IMR-90 (cell line): ENCODE data around the gene NAXE. TPM values are rescaled to one million over a fixed set of nuclear protein-coding genes. Genes with fewer than 3 reads are reported as not detected.
"Not testable (repeated sequence)": the region's sequence is repeated elsewhere in the genome, so short reads cannot be mapped to it uniquely, and the experiment has no call there.

Experiments used
- ATAC-seq: fragments of 200-7000 bp; cut with Tn5 transposase; 2 replicates; pipeline ENCODE4 v1.9.1; 2020; ENCODE audit warnings: low read depth, mild to moderate bottlenecking, moderate library complexity
- BruUV-seq: library from RNA; stranded (reverse); fragments of 400-500 nt; replicated peaks from 2 replicates; lab custom pipeline; 2021; lab: Mats Ljungman, UMichigan
- CTCF ChIA-PET: fragments of 300-600 bp; formaldehyde crosslinking; extraction: SDS; loops from one replicate; lab custom pipeline; 2021; ENCODE audit warnings: antibody characterized with exemption; lab: Yijun Ruan, JAX
- POLR2A ChIA-PET: fragments of 300-600 bp; sonication (Branson Sonifier 250); formaldehyde crosslinking; loops from one replicate; lab custom pipeline; 2022; ENCODE audit warnings: antibody characterized with exemption; ENCODE audit not compliant: unreplicated experiment; lab: Charles Lee
- DNase-seq: peaks from one replicate; pipeline ENCODE4 v3.0.0; 2013
- H2AFZ ChIP-seq: replicated peaks from 2 replicates; pipeline ENCODE3; 2013; ENCODE audit warnings: low read length, mild to moderate bottlenecking; ENCODE audit not compliant: poor library complexity
- H2AK5ac ChIP-seq: 2 replicates; pipeline ENCODE4 v1.6.1; 2013; ENCODE audit warnings: low read depth, low read length, inconsistent platforms
- H2AK9ac ChIP-seq: replicated peaks from 2 replicates; pipeline ENCODE3; 2013; ENCODE audit warnings: mild to moderate bottlenecking, low read depth, low read length, moderate library complexity; ENCODE audit not compliant: poor library complexity
- H2BK120ac ChIP-seq: 2 replicates; pipeline ENCODE4 v1.6.1; 2013; ENCODE audit warnings: low read depth, low read length, inconsistent platforms
- H2BK15ac ChIP-seq: 3 replicates; pipeline ENCODE4 v1.6.1; 2013; ENCODE audit warnings: low read depth, low read length, inconsistent platforms
- H2BK20ac ChIP-seq: 2 replicates; pipeline ENCODE4 v1.6.1; 2013; ENCODE audit warnings: low read depth, mild to moderate bottlenecking, inconsistent platforms, low read length, moderate library complexity
- H2BK5ac ChIP-seq: 2 replicates; pipeline ENCODE4 v1.6.1; 2013; ENCODE audit warnings: mild to moderate bottlenecking, low read depth, low read length, inconsistent platforms; ENCODE audit not compliant: poor library complexity, severe bottlenecking
- H3K14ac ChIP-seq: replicated peaks from 2 replicates; pipeline ENCODE4 v1.6.1; 2013; ENCODE audit warnings: low read depth, low read length, inconsistent platforms
- H3K18ac ChIP-seq: 2 replicates; pipeline ENCODE4 v1.6.1; 2013; ENCODE audit warnings: low read depth, low read length, control low read depth
- H3K23ac ChIP-seq: 2 replicates; pipeline ENCODE4 v1.6.1; 2013; ENCODE audit warnings: low read depth, low read length, inconsistent platforms
- H3K27ac ChIP-seq: 2 replicates; pipeline ENCODE4 v1.5.1; 2013; ENCODE audit warnings: mild to moderate bottlenecking, control low read depth, low read length; ENCODE audit not compliant: insufficient read depth
- H3K27me3 ChIP-seq: 2 replicates; pipeline ENCODE4 v1.6.1; 2013; ENCODE audit warnings: low read length; ENCODE audit not compliant: control insufficient read depth, insufficient read depth
- H3K36me3 ChIP-seq: 2 replicates; pipeline ENCODE4 v1.6.1; 2013; ENCODE audit warnings: low read length, mixed read lengths; ENCODE audit not compliant: control insufficient read depth, insufficient read depth
- H3K4ac ChIP-seq: 2 replicates; pipeline ENCODE4 v1.6.1; 2013; ENCODE audit warnings: low read depth, low read length, inconsistent platforms
- H3K4me1 ChIP-seq: 2 replicates; pipeline ENCODE4 v1.6.1; 2013; ENCODE audit warnings: low read length, mixed read lengths; ENCODE audit not compliant: control insufficient read depth, insufficient read depth
- H3K4me2 ChIP-seq: 2 replicates; pipeline ENCODE4 v1.6.1; 2013; ENCODE audit warnings: low read depth, mild to moderate bottlenecking, control low read depth, low read length, moderate library complexity
- H3K4me3 ChIP-seq: 2 replicates; pipeline ENCODE4 v1.5.1; 2013; ENCODE audit warnings: low read depth, mild to moderate bottlenecking, control low read depth, low read length, moderate library complexity; ENCODE audit not compliant: insufficient read depth
- H3K56ac ChIP-seq: 2 replicates; pipeline ENCODE4 v1.6.1; 2013; ENCODE audit warnings: low read length, inconsistent platforms; ENCODE audit not compliant: insufficient read depth; ENCODE audit errors: extremely low read depth
- H3K79me1 ChIP-seq, 2 experiments: 2 replicates each; pipeline ENCODE4 v1.6.1; 2013; ENCODE audit warnings: low read length in 2 of 2, inconsistent platforms in 1 of 2, low read depth in 1 of 2
- H3K9ac ChIP-seq: 2 replicates; pipeline ENCODE4 v1.6.1; 2013; ENCODE audit warnings: low read depth, low read length, control low read depth
- H3K9me1 ChIP-seq: 2 replicates; pipeline ENCODE4 v1.6.1; 2013; ENCODE audit warnings: low read length, inconsistent platforms; ENCODE audit not compliant: insufficient read depth
- H3K9me3 ChIP-seq: 2 replicates; pipeline ENCODE4 v1.6.1; 2013; ENCODE audit warnings: low read length; ENCODE audit not compliant: control insufficient read depth, insufficient read depth
- H4K20me1 ChIP-seq: 2 replicates; pipeline ENCODE4 v1.6.1; 2013; ENCODE audit warnings: low read length, inconsistent platforms; ENCODE audit not compliant: insufficient read depth
- H4K5ac ChIP-seq: 2 replicates; pipeline ENCODE4 v1.6.1; 2013; ENCODE audit warnings: mild to moderate bottlenecking, low read depth, low read length, control low read depth
- H4K8ac ChIP-seq, 2 experiments: 2 replicates each; pipeline ENCODE4 v1.6.1; 2013; ENCODE audit warnings: low read depth in 2 of 2, low read length in 2 of 2, control low read depth in 1 of 2, inconsistent platforms in 1 of 2
- H4K91ac ChIP-seq: 2 replicates; pipeline ENCODE4 v1.6.1; 2013; ENCODE audit warnings: low read depth, low read length, inconsistent platforms; ENCODE audit not compliant: insufficient read depth
- WGBS, 2 experiments: methylation state at CpG; one replicate each; pipeline versions ENCODE4 v1.1.5 to v1.1.7; 2013; ENCODE audit warnings: missing lambda C conversion rate in 2 of 2; ENCODE audit not compliant: insufficient read length in 1 of 2; ENCODE audit errors: extremely low coverage in 2 of 2; 5-methylcytosine and 5-hydroxymethylcytosine counted together
- dilution Hi-C: fragments of 300-500 bp; cut with HindIII; formaldehyde crosslinking; loops from one replicate; pipeline ENCODE4 v1.14.3; 2018; ENCODE audit warnings: low sequenced_read_pairs; ENCODE audit not compliant: unreplicated experiment
- in situ Hi-C: fragments of 300-500 bp; cut with MboI; formaldehyde crosslinking; loops from 3 replicates; pipeline ENCODE4 v1.14.3; 2019; ENCODE audit warnings: low sequenced_read_pairs, inconsistent platforms, mixed read lengths
- intact Hi-C: fragments of 100-400 bp; cut with micrococcal nuclease; formaldehyde crosslinking; loops from 2 replicates; pipeline ENCODE4 v1.10.0; 2022
- polyA plus RNA-seq, 3 experiments: library from polyadenylated mRNA; depleted of rRNA; stranded (reverse); fragments of >200 nt; gene quantifications; 2 replicates each; pipeline ENCODE4 v1.2.3, GENCODE V29; 2012; ENCODE audit warnings: low replicate concordance in 1 of 3
- total RNA-seq: library from RNA; depleted of rRNA; stranded (reverse); fragments of >200 nt; gene quantifications from 2 replicates; pipeline ENCODE4 v1.2.3, GENCODE V29; 2012

NAXE gene
- total and polyA plus RNA-seq, 2 of the 4 experiments (the other 2 are of a cell fraction), result 61.0 to 74.2 TPM

DNA sequence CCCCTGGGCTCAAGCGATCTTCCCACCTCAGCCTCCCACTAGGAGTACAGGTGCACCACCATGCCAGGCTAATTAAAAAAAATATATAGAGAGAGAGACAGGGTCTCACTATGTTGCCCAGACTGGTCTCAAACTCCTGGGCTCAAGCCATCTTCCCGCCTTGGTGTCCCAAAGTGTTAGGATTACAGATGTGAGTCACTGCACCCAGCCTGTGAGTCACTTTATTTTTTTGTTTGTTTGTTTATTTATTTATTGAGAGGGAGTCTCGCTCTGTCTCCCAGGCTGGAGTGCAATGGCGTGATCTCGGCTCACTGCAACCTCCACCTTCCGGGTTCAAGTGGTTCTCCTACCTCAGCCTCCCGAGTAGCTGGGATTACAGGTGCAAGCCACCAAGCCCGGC, 3.6 kb upstream of the NAXE start:
- H3K36me3 ChIP-seq, H3K9ac ChIP-seq, intact Hi-C loops, H4K8ac ChIP-seq, H4K91ac ChIP-seq, BruUV-seq, H3K4me2 ChIP-seq, H3K23ac ChIP-seq, H2BK5ac ChIP-seq, H4K20me1 ChIP-seq, in situ Hi-C loops, H2BK20ac ChIP-seq, H2AFZ ChIP-seq, H3K56ac ChIP-seq, ATAC-seq, H3K14ac ChIP-seq, H3K18ac ChIP-seq, H2AK9ac ChIP-seq, H2BK120ac ChIP-seq, H3K4me3 ChIP-seq, POLR2A ChIA-PET, H3K9me3 ChIP-seq, DNase-seq, CTCF ChIA-PET, H3K27ac ChIP-seq, dilution Hi-C loops, H2AK5ac ChIP-seq, H3K4ac ChIP-seq, H4K5ac ChIP-seq, H2BK15ac ChIP-seq, H3K4me1 ChIP-seq: not testable (repeated sequence)
- Histone ChIP-seq H3K27me3 (peaks cover 15% of the 10 kb centered on the region), H3K9me1 (peaks cover 10% of the 10 kb centered on the region), H3K79me1 (peaks cover 11 to 16% of the 10 kb centered on the region in 2 experiments)
- WGBS, 2 experiments, result no CpG with 5 or more reads among the region's 8 CpGs
